ENCODE data around the gene MORN1. TPM values are rescaled to one million over a fixed set of nuclear protein-coding genes. Genes with fewer than 3 reads are reported as not detected.

MORN1 gene
- total RNA-seq, 1 experiment from 2014 or later = 47.8 TPM

DNA sequence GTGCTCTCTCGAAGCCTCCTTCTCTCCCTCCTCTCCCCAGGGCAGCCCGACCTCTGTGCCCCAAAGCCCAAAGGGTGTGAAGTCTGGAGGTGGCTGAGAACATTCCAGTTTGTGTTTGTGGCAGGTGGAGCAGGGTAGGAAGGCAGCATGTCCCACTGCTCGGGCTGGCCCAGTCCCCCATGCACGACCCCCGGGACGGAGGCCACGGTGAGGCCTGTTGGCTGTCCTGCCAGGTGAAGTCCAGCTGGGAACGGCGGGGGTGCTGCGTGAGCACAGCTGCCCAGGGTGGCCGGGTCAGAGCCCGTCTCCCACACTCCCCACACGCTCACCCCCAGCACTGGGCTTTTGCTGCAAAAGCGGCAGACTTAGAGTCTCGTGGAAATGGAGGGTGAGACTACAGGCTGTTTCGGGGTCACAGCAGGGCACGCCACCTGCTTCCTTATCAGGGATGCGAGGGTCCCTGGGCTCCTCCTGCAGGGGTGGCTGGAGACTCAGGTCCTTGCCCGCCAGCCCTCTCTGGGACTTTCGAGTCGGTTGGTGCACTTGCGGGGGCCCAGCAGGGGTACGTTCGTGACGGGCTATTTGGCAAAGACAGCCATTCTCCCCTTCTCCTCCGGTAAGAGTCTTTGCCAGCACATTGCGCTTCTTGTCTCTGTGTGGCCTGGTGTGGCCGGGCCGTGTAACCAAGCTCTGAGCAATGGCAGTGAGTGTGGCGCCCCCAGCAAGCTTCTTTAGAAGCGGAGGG is 40.3 kb downstream of the MORN1 start:
- H3K27me3 ChIP-seq (ENCODE audit: insufficient read depth, low read depth) = no peaks in the 10 kb centered on the region

DNA sequence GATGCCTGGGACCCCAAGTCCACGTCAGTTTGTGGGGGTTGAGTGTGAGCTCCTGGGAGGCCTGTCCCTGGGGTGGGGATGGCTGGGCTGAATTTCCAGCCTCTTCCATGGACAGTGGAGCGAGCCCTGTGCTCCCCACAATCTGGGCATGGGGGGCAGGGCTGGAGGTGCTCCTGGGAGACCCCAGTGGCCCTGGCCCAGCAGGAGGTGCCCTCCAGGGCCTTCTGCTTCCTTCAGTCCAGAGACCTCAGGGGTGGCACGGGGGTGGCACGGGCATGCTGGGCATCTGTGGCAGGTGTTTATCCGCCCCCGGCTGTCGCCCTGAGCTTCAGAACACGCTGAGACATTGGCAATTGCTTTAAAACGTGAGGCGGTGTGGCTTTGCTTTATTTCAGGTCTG is 40.9 kb downstream of the MORN1 start:
- no peak overlapping the region for H3K4me2 ChIP-seq
- no peaks in the 10 kb centered on the region for H3K79me2 ChIP-seq (ENCODE audit: low read depth)
- no TSS peak for BruUV-seq (replicated peaks)
- DNase-seq = no peak
- TF ChIP-seq, protein P1, sequence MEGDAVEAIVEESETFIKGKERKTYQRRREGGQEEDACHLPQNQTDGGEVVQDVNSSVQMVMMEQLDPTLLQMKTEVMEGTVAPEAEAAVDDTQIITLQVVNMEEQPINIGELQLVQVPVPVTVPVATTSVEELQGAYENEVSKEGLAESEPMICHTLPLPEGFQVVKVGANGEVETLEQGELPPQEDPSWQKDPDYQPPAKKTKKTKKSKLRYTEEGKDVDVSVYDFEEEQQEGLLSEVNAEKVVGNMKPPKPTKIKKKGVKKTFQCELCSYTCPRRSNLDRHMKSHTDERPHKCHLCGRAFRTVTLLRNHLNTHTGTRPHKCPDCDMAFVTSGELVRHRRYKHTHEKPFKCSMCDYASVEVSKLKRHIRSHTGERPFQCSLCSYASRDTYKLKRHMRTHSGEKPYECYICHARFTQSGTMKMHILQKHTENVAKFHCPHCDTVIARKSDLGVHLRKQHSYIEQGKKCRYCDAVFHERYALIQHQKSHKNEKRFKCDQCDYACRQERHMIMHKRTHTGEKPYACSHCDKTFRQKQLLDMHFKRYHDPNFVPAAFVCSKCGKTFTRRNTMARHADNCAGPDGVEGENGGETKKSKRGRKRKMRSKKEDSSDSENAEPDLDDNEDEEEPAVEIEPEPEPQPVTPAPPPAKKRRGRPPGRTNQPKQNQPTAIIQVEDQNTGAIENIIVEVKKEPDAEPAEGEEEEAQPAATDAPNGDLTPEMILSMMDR (conservative IDR thresholded peaks at IDR 0.05) = no peak
- TF ChIP-seq EZH2 (IDR thresholded peaks at IDR 0.05; ENCODE audit: low read depth) = no peak
- no peaks in the 10 kb centered on the region for H4K20me1 ChIP-seq (ENCODE audit: insufficient read depth)
- no peaks in the 10 kb centered on the region for H3K9me2 ChIP-seq (ENCODE audit: insufficient read depth)
- no peak overlapping the region for H3K4me3 ChIP-seq
- intact Hi-C loops (cut with micrococcal nuclease; ENCODE audit: unreplicated experiment) = no loop called here
- no peak overlapping the region for H3K27ac ChIP-seq
- no peaks in the 10 kb centered on the region for H3K4me1 ChIP-seq (replicated peaks; ENCODE audit: insufficient read depth)
- no peaks in the 10 kb centered on the region for H3K9me3 ChIP-seq (ENCODE audit: insufficient read depth, low read depth)
- no peak overlapping the region for H2AFZ ChIP-seq
- CTCF ChIA-PET = no interaction called here
- H3K36me3 ChIP-seq (ENCODE audit: low read depth) = no peaks in the 10 kb centered on the region
- POLR2A ChIA-PET (ENCODE audit: unreplicated experiment) = no interaction called here
- H3F3A ChIP-seq (ENCODE audit: insufficient read depth, low read depth) = peaks cover 8% of the 10 kb centered on the region; the same call in 1 of the 2 replicates
- H3K27me3 ChIP-seq (ENCODE audit: insufficient read depth, low read depth) = no peaks in the 10 kb centered on the region

More for the DNA sequence above, 40.3 kb downstream of the MORN1 start:
- DNase-seq = no peak
- ChIA-PET POLR2A (ENCODE audit: unreplicated experiment) (no interaction called here), CTCF (no interaction called here)
- Histone ChIP-seq H3K79me2 (ENCODE audit: low read depth) (no peaks in the 10 kb centered on the region), H3K27ac (no peak overlapping the region), H2AFZ (no peak overlapping the region), H3K36me3 (ENCODE audit: low read depth) (no peaks in the 10 kb centered on the region), H3K9me2 (ENCODE audit: insufficient read depth) (no peaks in the 10 kb centered on the region), H4K20me1 (ENCODE audit: insufficient read depth) (no peaks in the 10 kb centered on the region), H3K9me3 (ENCODE audit: insufficient read depth, low read depth) (no peaks in the 10 kb centered on the region), H3K4me3 (no peak overlapping the region), H3F3A (ENCODE audit: insufficient read depth, low read depth) (peaks cover 8% of the 10 kb centered on the region; the same call in 1 of the 2 replicates), H3K4me2 (no peak overlapping the region), H3K4me1 (replicated peaks; ENCODE audit: insufficient read depth) (no peaks in the 10 kb centered on the region)
- intact Hi-C loops (cut with micrococcal nuclease; ENCODE audit: unreplicated experiment) = no loop called here
- BruUV-seq (replicated peaks) = no TSS peak
- TF ChIP-seq EZH2 (IDR thresholded peaks at IDR 0.05; ENCODE audit: low read depth) = no peak
- TF ChIP-seq, protein P1 (conservative IDR thresholded peaks at IDR 0.05) = no peak

GRCh38 chr1:2349806-2350205 is 41.5 kb downstream of the MORN1 start:
- TF ChIP-seq EZH2 (IDR thresholded peaks at IDR 0.05; ENCODE audit: low read depth) = no peak
- TF ChIP-seq, protein P1 (conservative IDR thresholded peaks at IDR 0.05) = no peak
- ChIA-PET CTCF (no interaction called here), POLR2A (ENCODE audit: unreplicated experiment) (no interaction called here)
- peaks cover 8% of the 10 kb centered on the region; the same call in 1 of the 2 replicates for H3F3A ChIP-seq (ENCODE audit: insufficient read depth, low read depth)
- no peaks in the 10 kb centered on the region for H3K4me1 ChIP-seq (replicated peaks; ENCODE audit: insufficient read depth)
- no peaks in the 10 kb centered on the region for H3K79me2 ChIP-seq (ENCODE audit: low read depth)
- no peaks in the 10 kb centered on the region for H3K27me3 ChIP-seq (ENCODE audit: insufficient read depth, low read depth)
- no peak for DNase-seq
- H3K4me2 ChIP-seq = no peak overlapping the region
- no peaks in the 10 kb centered on the region; the same call in 1 of the 2 replicates for H4K20me1 ChIP-seq (ENCODE audit: insufficient read depth)
- no peak overlapping the region for H3K27ac ChIP-seq
- H3K36me3 ChIP-seq (ENCODE audit: low read depth) = no peaks in the 10 kb centered on the region
- intact Hi-C loops (cut with micrococcal nuclease; ENCODE audit: unreplicated experiment) = no loop called here
- no peak overlapping the region for H2AFZ ChIP-seq
- H3K4me3 ChIP-seq = no peak overlapping the region
- no peaks in the 10 kb centered on the region for H3K9me2 ChIP-seq (ENCODE audit: insufficient read depth)
- no peaks in the 10 kb centered on the region for H3K9me3 ChIP-seq (ENCODE audit: insufficient read depth, low read depth)
- BruUV-seq (replicated peaks) = no TSS peak
